B cell (primary cell): ENCODE measurements around the gene STX17. TPM values are rescaled to one million over a fixed set of nuclear protein-coding genes. Genes with fewer than 3 reads are reported as not detected.

Source experiments
- ATAC-seq: fragments of 200-7000 bp; cut with Tn5 transposase; one replicate; pipeline ENCODE4 v1.10.0; 2021; ENCODE audit warnings: low read depth, mild to moderate bottlenecking, moderate number of reproducible peaks, moderate library complexity
- CTCF ChIA-PET: fragments of 350-600 bp; sonication (Branson Sonifier 250); formaldehyde crosslinking; loops from one replicate; lab custom pipeline; 2021; ENCODE audit warnings: antibody characterized with exemption, inconsistent platforms; lab: Charles Lee
- POLR2A ChIA-PET: fragments of 350-600 bp; sonication (Branson Sonifier 250); formaldehyde crosslinking; loops from one replicate; lab custom pipeline; 2021; ENCODE audit warnings: antibody characterized with exemption; lab: Charles Lee
- DNase-seq: peaks from one replicate; pipeline ENCODE4 v3.0.0; 2013
- H2AFZ ChIP-seq: 2 replicates; pipeline ENCODE4 v1.6.1; 2012; ENCODE audit warnings: mild to moderate bottlenecking, low read depth, low read length; ENCODE audit not compliant: insufficient read depth, poor library complexity, severe bottlenecking
- H3K27ac ChIP-seq, 2 donors: 1 replicate in 1 of 2; 2 replicates in 1 of 2; pipeline ENCODE4 v1.5.1; 2012 to 2013; ENCODE audit warnings: low read length in 2 of 2, mild to moderate bottlenecking in 2 of 2, moderate library complexity in 1 of 2
- H3K27me3 ChIP-seq, 4 experiments: fragments of 200-600 bp in 1 of 4; sonication (generic) in 1 of 4; replicated peaks in 1 of 4; 1 replicate in 2 of 4; 2 replicates in 2 of 4; pipeline versions ENCODE4 v1.6.1 to v1.7.0; 2013 to 2016; ENCODE audit warnings: low read length in 3 of 4, mild to moderate bottlenecking in 2 of 4, mixed read lengths in 1 of 4, moderate library complexity in 1 of 4; ENCODE audit not compliant: insufficient read depth in 4 of 4, control insufficient read depth in 3 of 4; ENCODE audit errors: control extremely low read depth in 1 of 4
- H3K36me3 ChIP-seq, 2 experiments: replicated peaks in 1 of 2; 1 replicate in 1 of 2; 2 replicates in 1 of 2; pipeline versions ENCODE4 v1.6.1 to v1.7.1; 2013; ENCODE audit warnings: low read length in 1 of 2; ENCODE audit not compliant: insufficient read depth in 2 of 2, control insufficient read depth in 1 of 2; ENCODE audit errors: control extremely low read depth in 1 of 2, extremely low read depth in 1 of 2
- H3K4me1 ChIP-seq, 2 donors: fragments of 200-600 bp in 1 of 2; sonication (generic) in 1 of 2; 1 replicate in 1 of 2; 2 replicates in 1 of 2; pipeline versions ENCODE4 v1.5.1 to v1.6.1; 2013 to 2017; ENCODE audit warnings: low read length in 2 of 2; ENCODE audit not compliant: control insufficient read depth in 2 of 2, insufficient read depth in 2 of 2
- H3K4me2 ChIP-seq: replicated peaks from 2 replicates; pipeline ENCODE3; 2012; ENCODE audit warnings: mild to moderate bottlenecking, low read depth, low read length; ENCODE audit not compliant: poor library complexity, severe bottlenecking
- H3K4me3 ChIP-seq, 5 experiments: fragments of 200-600 bp in 1 of 5; sonication (generic) in 1 of 5; 1 replicate in 3 of 5; 2 replicates in 2 of 5; pipeline versions ENCODE4 v1.5.1 to v1.7.0; 2011 to 2016; ENCODE audit warnings: low read length in 4 of 5, mild to moderate bottlenecking in 4 of 5, low read depth in 2 of 5, control low read depth in 1 of 5, moderate library complexity in 1 of 5; ENCODE audit not compliant: insufficient read depth in 1 of 5; ENCODE audit errors: control extremely low read depth in 1 of 5, extremely low read depth in 1 of 5
- H3K79me2 ChIP-seq: fragments of 200-600 bp; sonication (generic); one replicate; pipeline ENCODE4 v1.6.0; 2016; ENCODE audit warnings: low read length; ENCODE audit not compliant: control insufficient read depth, insufficient read depth
- H3K9ac ChIP-seq: fragments of 200-600 bp; sonication (generic); 2 replicates; pipeline ENCODE4 v1.6.1; 2017; ENCODE audit warnings: mild to moderate bottlenecking, low read length, moderate library complexity
- H3K9me3 ChIP-seq, 3 donors: one replicate each; pipeline versions ENCODE4 v1.6.1 to v1.7.1; 2013; ENCODE audit warnings: low read length in 2 of 3; ENCODE audit not compliant: control insufficient read depth in 2 of 3, insufficient read depth in 1 of 3; ENCODE audit errors: control extremely low read depth in 1 of 3
- H4K20me1 ChIP-seq: 2 replicates; pipeline ENCODE4 v1.6.0; 2012; ENCODE audit warnings: mild to moderate bottlenecking, low read length; ENCODE audit not compliant: insufficient read depth, control insufficient read depth, poor library complexity, severe bottlenecking
- H3K27ac Mint-ChIP-seq: one replicate; pipeline ENCODE4 v1.8.0; 2021; ENCODE audit warnings: mixed read lengths
- H3K27me3 Mint-ChIP-seq: one replicate; pipeline ENCODE4 v1.8.0; 2021; ENCODE audit warnings: mixed read lengths
- H3K4me1 Mint-ChIP-seq: one replicate; pipeline ENCODE4 v1.8.0; 2021; ENCODE audit warnings: mixed read lengths
- H3K4me3 Mint-ChIP-seq: one replicate; pipeline ENCODE4 v1.8.0; 2021; ENCODE audit warnings: mixed read lengths
- H3K9me3 Mint-ChIP-seq: one replicate; pipeline ENCODE4 v1.8.0; 2022; ENCODE audit warnings: mixed read lengths; ENCODE audit not compliant: insufficient read depth
- EZH2 ChIP-seq: IDR thresholded peaks from 2 replicates; pipeline ENCODE4 v1.6.1; 2012; ENCODE audit warnings: borderline replicate concordance, low read depth, mild to moderate bottlenecking, moderate library complexity, low read length; ENCODE audit not compliant: insufficient read depth, poor library complexity, severe bottlenecking
- WGBS: methylation state at CpG from one replicate; pipeline ENCODE4 v1.1.5; 2013; ENCODE audit warnings: missing lambda C conversion rate; ENCODE audit not compliant: insufficient coverage; 5-methylcytosine and 5-hydroxymethylcytosine counted together
- intact Hi-C: fragments of 100-400 bp; cut with micrococcal nuclease; formaldehyde crosslinking; loops from one replicate; pipeline ENCODE4 v1.10.0; 2022
- polyA plus RNA-seq: library from polyadenylated mRNA; depleted of rRNA; stranded (reverse); fragments of >200 nt; gene quantifications from 2 replicates; pipeline ENCODE4 v1.2.3, GENCODE V29; 2012
- total RNA-seq, 2 donors: library from RNA; stranded (reverse); fragments of 120-200 nt in 1 of 2; gene quantifications; 1 replicate in 1 of 2; 2 replicates in 1 of 2; pipeline versions ENCODE4 v1.2.3 to v1.2.4, GENCODE V29; 2013 to 2022
- TF ChIP-seq, protein P1 (sequence below): fragments of 200-600 bp; IDR thresholded peaks from one replicate; pipeline ENCODE4 v1.8.0; 2022; ENCODE audit warnings: antibody characterized with exemption, mild to moderate bottlenecking

The STX17 gene
- total and polyA plus RNA-seq, 2 donors (not counting 1 experiment from before 2014, with no cell fraction given) = 7.2 to 40.2 TPM

DNA sequence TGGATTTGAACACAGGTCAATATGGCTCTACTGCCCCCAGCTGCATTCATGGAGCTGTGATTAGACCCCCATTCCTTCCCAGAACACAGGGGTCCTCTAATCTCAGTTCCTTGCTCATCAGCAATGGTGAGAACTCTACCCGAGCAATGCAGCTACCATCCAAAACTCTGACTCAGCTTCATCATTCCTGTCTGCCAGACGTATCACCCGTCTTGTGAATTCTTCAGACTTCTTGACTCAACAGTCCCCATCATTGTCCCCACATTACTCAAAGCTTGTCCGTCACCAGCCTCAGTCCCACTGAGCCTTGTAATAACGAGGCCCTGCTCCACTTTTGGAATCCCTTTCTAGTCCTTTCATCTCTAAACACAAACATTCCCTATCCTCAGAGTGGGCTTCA lies 36.3 kb upstream of the STX17 start:
- no peak overlapping the region for H3K9ac ChIP-seq
- H3K9me3 ChIP-seq = peaks cover 0 to 1% (median 0%) of the 10 kb centered on the region in 3 donors
- no peak overlapping the region for H3K27ac Mint-ChIP-seq
- H3K4me3 ChIP-seq = no peak overlapping the region
- no peak overlapping the region for H2AFZ ChIP-seq
- DNase-seq (no peak), ATAC-seq (no peak)
- peaks cover 3% of the 10 kb centered on the region for H3K27me3 Mint-ChIP-seq
- H3K27ac ChIP-seq = no peak overlapping the region
- 97% methylated on average over 5 of the region's 5 CpGs for WGBS
- ChIA-PET POLR2A (no interaction called here), CTCF (interaction anchor here (1.1 kb wide), 1 partner anchor 144 kb away, joined by 3 read pairs; no protein-coding TSS in a partner anchor)
- TF ChIP-seq EZH2 = no peak
- TF ChIP-seq, protein P1, sequence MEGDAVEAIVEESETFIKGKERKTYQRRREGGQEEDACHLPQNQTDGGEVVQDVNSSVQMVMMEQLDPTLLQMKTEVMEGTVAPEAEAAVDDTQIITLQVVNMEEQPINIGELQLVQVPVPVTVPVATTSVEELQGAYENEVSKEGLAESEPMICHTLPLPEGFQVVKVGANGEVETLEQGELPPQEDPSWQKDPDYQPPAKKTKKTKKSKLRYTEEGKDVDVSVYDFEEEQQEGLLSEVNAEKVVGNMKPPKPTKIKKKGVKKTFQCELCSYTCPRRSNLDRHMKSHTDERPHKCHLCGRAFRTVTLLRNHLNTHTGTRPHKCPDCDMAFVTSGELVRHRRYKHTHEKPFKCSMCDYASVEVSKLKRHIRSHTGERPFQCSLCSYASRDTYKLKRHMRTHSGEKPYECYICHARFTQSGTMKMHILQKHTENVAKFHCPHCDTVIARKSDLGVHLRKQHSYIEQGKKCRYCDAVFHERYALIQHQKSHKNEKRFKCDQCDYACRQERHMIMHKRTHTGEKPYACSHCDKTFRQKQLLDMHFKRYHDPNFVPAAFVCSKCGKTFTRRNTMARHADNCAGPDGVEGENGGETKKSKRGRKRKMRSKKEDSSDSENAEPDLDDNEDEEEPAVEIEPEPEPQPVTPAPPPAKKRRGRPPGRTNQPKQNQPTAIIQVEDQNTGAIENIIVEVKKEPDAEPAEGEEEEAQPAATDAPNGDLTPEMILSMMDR = no peak
- H4K20me1 ChIP-seq = no peaks in the 10 kb centered on the region
- H3K4me3 Mint-ChIP-seq = no peak overlapping the region
- no peak overlapping the region for H3K4me2 ChIP-seq
- no peaks in the 10 kb centered on the region for H3K4me1 Mint-ChIP-seq
- no peaks in the 10 kb centered on the region for H3K36me3 ChIP-seq
- intact Hi-C loops = no loop called here
- H3K9me3 Mint-ChIP-seq = no peaks in the 10 kb centered on the region
- H3K4me1 ChIP-seq = no peaks in the 10 kb centered on the region
- H3K27me3 ChIP-seq = no peaks in the 10 kb centered on the region
- no peaks in the 10 kb centered on the region for H3K79me2 ChIP-seq

DNA sequence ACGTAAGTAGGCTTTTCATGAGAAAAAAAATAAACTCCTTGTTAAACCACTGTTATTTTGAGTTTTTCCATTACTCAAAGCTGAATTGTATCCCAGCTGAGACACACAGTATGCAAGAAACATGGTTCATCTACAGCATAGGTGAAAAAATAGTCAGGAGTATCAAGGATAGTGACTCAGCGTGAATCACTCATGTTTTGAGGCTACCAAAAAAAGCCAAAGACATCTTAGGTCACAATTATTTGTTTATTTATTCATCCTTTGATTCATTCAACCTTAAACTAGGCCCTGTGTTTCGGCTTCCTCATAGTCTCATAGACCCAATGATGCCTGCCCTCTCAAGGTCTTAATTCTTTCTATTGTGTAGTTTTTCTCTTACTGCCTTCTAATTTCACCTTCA lies 32.9 kb upstream of the STX17 start:
- no peak for ATAC-seq
- POLR2A ChIA-PET = interaction anchor here (0.7 kb wide), 1 partner anchor 13 kb away, joined by 3 read pairs; no protein-coding TSS in a partner anchor
- intact Hi-C loops = no loop called here
- DNase-seq = no peak
- 100% methylated on average over 2 of the region's 3 CpGs for WGBS
- H3K4me2 ChIP-seq = no peak overlapping the region
- TF ChIP-seq, protein P1 = no peak
- no peak for TF ChIP-seq EZH2
- Mint-ChIP-seq H3K9me3 (peaks cover 3% of the 10 kb centered on the region), H3K4me1 (peaks cover 4% of the 10 kb centered on the region), H3K27me3 (peaks cover 3% of the 10 kb centered on the region), H3K27ac (no peak overlapping the region), H3K4me3 (no peak overlapping the region)
- no peaks in the 10 kb centered on the region for H3K79me2 ChIP-seq
- peaks cover 1 to 10% (median 8%) of the 10 kb centered on the region in 3 donors for H3K9me3 ChIP-seq
- peaks cover 0 to 3% of the 10 kb centered on the region in 2 donors for H3K4me1 ChIP-seq
- no peak overlapping the region for H3K4me3 ChIP-seq
- CTCF ChIA-PET = no interaction called here
- no peak overlapping the region for H3K27ac ChIP-seq
- no peak overlapping the region for H3K9ac ChIP-seq
- H3K27me3 ChIP-seq = no peaks in the 10 kb centered on the region
- H3K36me3 ChIP-seq = no peaks in the 10 kb centered on the region
- H2AFZ ChIP-seq = no peak overlapping the region
- no peaks in the 10 kb centered on the region for H4K20me1 ChIP-seq
